ENCODE results near the gene ALK.

Gene ALK

GRCh38 chr2:29489568-29489967 is 431.8 kb downstream of the ALK start:
- no peak overlapping the region for H3K4me3 Mint-ChIP-seq
- no peak overlapping the region for H3K27ac Mint-ChIP-seq
- H3K27me3 Mint-ChIP-seq (ENCODE audit: low read depth) = peaks cover 9% of the 10 kb centered on the region
- H3K4me1 Mint-ChIP-seq (ENCODE audit: low read depth) = no peaks in the 10 kb centered on the region
- no peaks in the 10 kb centered on the region for H3K36me3 Mint-ChIP-seq (ENCODE audit: low read depth)
- no peaks in the 10 kb centered on the region for H3K9me3 Mint-ChIP-seq

DNA sequence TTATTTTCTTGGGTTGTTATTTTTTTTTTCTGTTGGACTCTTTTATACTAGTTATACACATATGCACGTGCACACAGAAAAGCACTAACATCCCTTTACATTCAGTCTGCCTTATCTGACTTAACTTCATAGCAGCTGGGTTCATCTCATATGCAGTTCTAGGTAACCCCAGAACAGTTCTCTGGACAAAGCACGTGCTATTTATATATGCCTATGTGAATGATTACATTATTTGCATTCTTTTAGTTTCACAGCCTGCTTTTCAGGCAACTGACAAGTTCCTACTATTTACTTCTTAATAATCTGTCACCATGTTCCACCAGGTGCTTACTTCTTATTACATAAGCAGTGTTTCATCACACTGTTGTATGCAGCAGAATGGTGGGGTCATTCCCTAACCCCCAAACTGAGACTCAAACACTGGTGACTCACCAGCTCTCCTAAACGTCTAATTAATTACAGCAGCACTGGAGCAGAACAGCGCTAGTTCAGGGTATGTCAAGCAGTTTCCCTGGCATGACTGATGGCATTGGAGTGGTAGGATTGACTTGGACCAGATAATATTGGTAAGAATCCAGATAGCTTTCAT is 433.3 kb downstream of the ALK start:
- Mint-ChIP-seq H3K27ac (no peak overlapping the region), H3K36me3 (ENCODE audit: low read depth) (no peaks in the 10 kb centered on the region), H3K4me3 (no peak overlapping the region), H3K9me3 (no peaks in the 10 kb centered on the region), H3K4me1 (ENCODE audit: low read depth) (no peaks in the 10 kb centered on the region), H3K27me3 (ENCODE audit: low read depth) (peaks cover 9% of the 10 kb centered on the region)

- Mint-ChIP-seq H3K9me3 (no peaks in the 10 kb centered on the region), H3K27ac (no peak overlapping the region), H3K27me3 (ENCODE audit: low read depth) (peaks cover 13% of the 10 kb centered on the region), H3K4me3 (no peak overlapping the region), H3K36me3 (ENCODE audit: low read depth) (no peaks in the 10 kb centered on the region), H3K4me1 (ENCODE audit: low read depth) (no peaks in the 10 kb centered on the region)
Observed at GRCh38 chr2:29485631-29486030, 435.8 kb downstream of the ALK start.

DNA sequence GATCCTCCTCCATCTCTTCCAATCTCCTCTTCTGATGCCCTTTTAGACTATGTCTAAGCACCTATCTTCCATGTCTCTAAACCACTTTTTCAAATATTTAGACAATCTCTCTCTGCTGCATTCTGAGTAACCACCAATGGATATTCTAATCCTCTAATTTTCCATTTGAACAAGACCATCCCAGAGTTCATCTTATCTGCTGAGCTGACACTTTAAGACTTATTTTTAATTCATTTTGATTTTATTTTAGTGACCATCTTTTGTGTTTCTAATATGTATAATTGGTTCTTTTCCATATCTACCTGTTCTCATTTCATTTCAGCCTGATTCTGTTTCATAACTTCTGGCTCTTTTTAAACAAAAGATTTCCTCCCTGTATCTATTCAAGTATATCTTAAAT is 436.3 kb downstream of the ALK start:
- H3K4me3 Mint-ChIP-seq = no peak overlapping the region
- H3K4me1 Mint-ChIP-seq (ENCODE audit: low read depth) = no peaks in the 10 kb centered on the region
- no peaks in the 10 kb centered on the region for H3K36me3 Mint-ChIP-seq (ENCODE audit: low read depth)
- H3K27ac Mint-ChIP-seq = no peak overlapping the region
- peaks cover 16% of the 10 kb centered on the region for H3K27me3 Mint-ChIP-seq (ENCODE audit: low read depth)
- no peaks in the 10 kb centered on the region for H3K9me3 Mint-ChIP-seq

- no peaks in the 10 kb centered on the region for H3K9me3 Mint-ChIP-seq
- H3K27me3 Mint-ChIP-seq (ENCODE audit: low read depth) = peaks cover 22% of the 10 kb centered on the region
- no peaks in the 10 kb centered on the region for H3K4me1 Mint-ChIP-seq (ENCODE audit: low read depth)
- H3K4me3 Mint-ChIP-seq = no peak overlapping the region
- no peaks in the 10 kb centered on the region for H3K36me3 Mint-ChIP-seq (ENCODE audit: low read depth)
- no peak overlapping the region for H3K27ac Mint-ChIP-seq
Observed at GRCh38 chr2:29482867-29483266, 438.5 kb downstream of the ALK start.

DNA sequence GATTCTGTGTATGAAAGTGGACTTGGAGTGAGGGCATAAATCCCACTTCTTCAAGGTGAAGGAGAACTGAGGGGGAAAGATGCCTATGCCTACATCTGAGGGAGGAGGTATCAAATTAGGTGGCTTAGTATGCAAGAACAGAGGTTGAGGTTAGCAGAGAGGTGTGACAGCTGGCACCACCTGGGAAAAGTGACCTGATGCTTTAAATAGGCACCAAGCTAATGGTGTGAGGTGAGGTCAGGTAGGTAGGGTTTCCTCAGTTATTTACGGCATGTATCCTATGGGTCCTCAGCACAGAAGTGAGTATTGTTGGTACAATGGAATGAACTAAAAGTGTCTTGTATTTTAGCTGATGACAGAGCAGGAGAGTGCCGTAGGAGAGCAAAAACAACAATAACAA is 439.0 kb downstream of the ALK start:
- no peak overlapping the region for H3K4me3 Mint-ChIP-seq
- H3K4me1 Mint-ChIP-seq (ENCODE audit: low read depth) = no peaks in the 10 kb centered on the region
- H3K27me3 Mint-ChIP-seq (ENCODE audit: low read depth) = peaks cover 22% of the 10 kb centered on the region
- H3K9me3 Mint-ChIP-seq = no peaks in the 10 kb centered on the region
- no peaks in the 10 kb centered on the region for H3K36me3 Mint-ChIP-seq (ENCODE audit: low read depth)
- no peak overlapping the region for H3K27ac Mint-ChIP-seq

DNA sequence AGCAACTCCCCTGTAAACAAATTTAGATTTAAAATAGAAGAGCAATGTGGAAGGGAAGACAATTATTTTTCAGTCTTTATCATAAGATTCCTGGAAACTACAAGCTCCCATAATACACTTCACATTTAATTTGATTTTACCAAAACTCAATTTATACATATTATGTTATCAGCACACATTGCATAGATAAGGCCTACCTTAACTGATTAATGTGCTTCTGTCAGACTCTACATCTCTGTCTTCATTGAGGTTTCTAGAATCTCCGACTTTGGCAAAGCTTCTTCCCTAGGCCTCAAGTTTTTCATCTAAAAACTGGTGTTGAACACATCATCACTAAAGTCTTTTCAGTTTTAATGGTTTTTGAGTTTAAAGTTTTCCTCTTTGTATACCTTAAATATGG is 440.1 kb downstream of the ALK start:
- Mint-ChIP-seq H3K27ac (no peak overlapping the region), H3K36me3 (ENCODE audit: low read depth) (no peaks in the 10 kb centered on the region), H3K27me3 (ENCODE audit: low read depth) (peaks cover 21% of the 10 kb centered on the region), H3K9me3 (no peaks in the 10 kb centered on the region), H3K4me1 (ENCODE audit: low read depth) (no peaks in the 10 kb centered on the region), H3K4me3 (no peak overlapping the region)

GRCh38 chr2:29480426-29480825 is 441.0 kb downstream of the ALK start:
- Mint-ChIP-seq H3K4me3 (no peak overlapping the region), H3K9me3 (no peaks in the 10 kb centered on the region), H3K4me1 (ENCODE audit: low read depth) (no peaks in the 10 kb centered on the region), H3K36me3 (ENCODE audit: low read depth) (no peaks in the 10 kb centered on the region), H3K27me3 (ENCODE audit: low read depth) (peaks cover 13% of the 10 kb centered on the region), H3K27ac (no peak overlapping the region)

DNA sequence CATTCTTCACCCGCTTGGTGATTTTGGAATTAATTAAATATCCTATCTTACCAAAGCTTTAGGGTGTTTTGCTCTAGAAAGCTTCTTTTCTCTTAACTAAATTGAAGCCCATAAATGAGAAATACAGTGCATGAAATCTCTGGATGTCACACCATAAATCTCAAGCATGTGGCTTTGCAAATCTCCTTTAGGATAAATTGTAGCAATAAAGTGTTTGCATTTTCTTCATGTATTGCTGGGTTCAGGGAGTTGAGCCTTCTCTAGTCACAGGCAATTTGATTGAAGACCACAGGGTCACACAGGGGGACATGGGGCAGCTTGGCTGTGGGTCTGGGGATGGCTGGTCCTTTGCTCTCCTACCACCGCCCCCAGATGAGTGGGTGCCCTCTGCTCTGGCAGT is 442.0 kb downstream of the ALK start:
- Mint-ChIP-seq H3K27me3 (ENCODE audit: low read depth) (peaks cover 13% of the 10 kb centered on the region), H3K9me3 (no peaks in the 10 kb centered on the region), H3K27ac (no peak overlapping the region), H3K36me3 (ENCODE audit: low read depth) (no peaks in the 10 kb centered on the region), H3K4me3 (no peak overlapping the region), H3K4me1 (ENCODE audit: low read depth) (no peaks in the 10 kb centered on the region)

DNA sequence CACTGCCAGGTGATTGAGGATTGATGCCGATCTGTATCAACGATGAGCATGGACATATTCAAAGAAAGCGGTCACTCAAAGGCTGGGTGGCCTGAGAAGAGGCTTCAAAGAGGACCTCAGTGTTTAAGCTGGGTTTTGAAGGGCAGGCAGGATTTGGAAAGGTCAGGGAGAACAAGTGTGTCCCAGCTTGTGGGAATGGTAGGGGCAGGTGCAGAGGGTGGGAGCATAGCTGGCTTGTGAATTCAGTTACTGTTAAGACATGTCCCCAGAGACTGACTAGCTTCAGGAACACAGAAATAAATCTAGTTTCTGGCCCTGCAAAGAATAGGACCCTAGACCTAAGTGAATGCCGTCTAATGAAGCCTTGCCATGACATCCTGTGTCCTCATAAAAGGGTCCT is 442.7 kb downstream of the ALK start:
- H3K27ac Mint-ChIP-seq = no peak overlapping the region
- peaks cover 13% of the 10 kb centered on the region for H3K27me3 Mint-ChIP-seq (ENCODE audit: low read depth)
- H3K9me3 Mint-ChIP-seq = no peaks in the 10 kb centered on the region
- no peaks in the 10 kb centered on the region for H3K36me3 Mint-ChIP-seq (ENCODE audit: low read depth)
- H3K4me1 Mint-ChIP-seq (ENCODE audit: low read depth) = no peaks in the 10 kb centered on the region
- H3K4me3 Mint-ChIP-seq = no peak overlapping the region

DNA sequence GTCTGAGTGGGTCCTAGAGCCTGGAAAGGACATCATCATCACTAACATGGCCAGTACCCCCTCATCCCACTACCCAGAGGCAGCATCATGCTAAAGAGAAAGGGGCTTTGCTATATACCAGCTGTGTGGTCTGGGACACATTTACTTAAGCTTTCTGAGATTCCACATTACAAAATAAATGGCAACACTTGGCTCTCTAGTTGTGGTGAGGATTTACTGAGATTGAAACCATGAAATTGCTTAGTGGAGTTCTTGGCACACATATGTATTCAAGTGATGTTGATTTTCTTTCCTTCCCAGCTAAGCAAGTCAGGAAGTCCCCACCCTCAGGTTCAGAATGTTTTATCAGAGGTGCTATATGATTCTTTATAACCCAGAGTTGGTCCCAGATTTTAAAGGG is 444.2 kb downstream of the ALK start:
- H3K4me1 Mint-ChIP-seq (ENCODE audit: low read depth) = no peaks in the 10 kb centered on the region
- H3K9me3 Mint-ChIP-seq = no peaks in the 10 kb centered on the region
- peaks cover 13% of the 10 kb centered on the region for H3K27me3 Mint-ChIP-seq (ENCODE audit: low read depth)
- no peak overlapping the region for H3K27ac Mint-ChIP-seq
- H3K4me3 Mint-ChIP-seq = no peak overlapping the region
- H3K36me3 Mint-ChIP-seq (ENCODE audit: low read depth) = no peaks in the 10 kb centered on the region

GRCh38 chr2:29475499-29475898 is 445.9 kb downstream of the ALK start:
- peaks cover under 1% of the 10 kb centered on the region for H3K9me3 Mint-ChIP-seq
- no peaks in the 10 kb centered on the region for H3K4me1 Mint-ChIP-seq (ENCODE audit: low read depth)
- no peak overlapping the region for H3K4me3 Mint-ChIP-seq
- no peaks in the 10 kb centered on the region for H3K36me3 Mint-ChIP-seq (ENCODE audit: low read depth)
- peaks cover 9% of the 10 kb centered on the region for H3K27me3 Mint-ChIP-seq (ENCODE audit: low read depth)
- H3K27ac Mint-ChIP-seq = no peak overlapping the region

DNA sequence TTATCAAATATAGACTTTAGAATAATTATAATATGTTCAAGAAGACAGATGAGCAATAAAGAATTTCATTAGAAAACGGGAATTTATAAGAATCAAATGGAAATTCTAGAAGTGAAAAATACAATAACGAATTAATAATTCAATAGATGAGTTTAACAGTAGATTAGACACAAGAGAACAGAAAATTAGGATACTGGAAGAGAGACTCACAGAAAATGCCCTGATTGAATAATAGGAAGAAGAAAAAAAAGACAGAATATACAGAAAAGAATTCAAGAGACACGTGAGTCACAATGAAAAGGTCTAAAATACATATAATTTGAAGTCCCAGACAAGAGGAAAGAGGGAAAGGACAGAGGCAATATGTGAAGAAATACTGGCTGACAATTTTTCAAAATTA is 451.4 kb downstream of the ALK start:
- Mint-ChIP-seq H3K9me3 (peaks cover 12% of the 10 kb centered on the region), H3K27ac (no peak overlapping the region), H3K4me3 (no peak overlapping the region), H3K36me3 (ENCODE audit: low read depth) (no peaks in the 10 kb centered on the region), H3K27me3 (ENCODE audit: low read depth) (peaks cover 5% of the 10 kb centered on the region), H3K4me1 (ENCODE audit: low read depth) (no peaks in the 10 kb centered on the region)

- Mint-ChIP-seq H3K4me3 (no peak overlapping the region), H3K27ac (no peak overlapping the region), H3K4me1 (ENCODE audit: low read depth) (no peaks in the 10 kb centered on the region), H3K9me3 (peaks cover 12% of the 10 kb centered on the region), H3K36me3 (ENCODE audit: low read depth) (no peaks in the 10 kb centered on the region), H3K27me3 (ENCODE audit: low read depth) (peaks cover 5% of the 10 kb centered on the region)
Observed at GRCh38 chr2:29469516-29469915, 451.9 kb downstream of the ALK start.

- Mint-ChIP-seq H3K4me1 (ENCODE audit: low read depth) (no peaks in the 10 kb centered on the region), H3K27me3 (ENCODE audit: low read depth) (peaks cover 18% of the 10 kb centered on the region), H3K27ac (no peak overlapping the region), H3K4me3 (no peak overlapping the region), H3K9me3 (no peaks in the 10 kb centered on the region), H3K36me3 (ENCODE audit: low read depth) (no peaks in the 10 kb centered on the region)
Observed at GRCh38 chr2:29463181-29463900, 458.0 kb downstream of the ALK start.
